Right kidney (tissue), 9 donors: ENCODE results near the gene KIFAP3.
"Not testable (repeated sequence)": the region's sequence is repeated elsewhere in the genome, so short reads cannot be mapped to it uniquely, and the experiment has no call there.

Experiments used
- DNase-seq: peaks from one replicate; pipeline ENCODE4 v3.0.0-alpha.2; 2016
- long read RNA-seq, 8 donors: transcript quantifications; one replicate each; lab custom pipeline, GENCODE V29; 2026

KIFAP3 gene
- long read RNA-seq, donor 1, transcript KIFAP3-201 (20 exons, 2,957 nt): major isoform, 6 of 26 reads
- long read RNA-seq, donor 1, partial matches to known transcripts: 20 of 26 reads
- long read RNA-seq, donor 1, other reads (novel, unspliced or antisense): 0 of 26 reads
- long read RNA-seq, donor 2, partial matches to known transcripts: 0 of 2 reads
- long read RNA-seq, donor 2, other reads (novel, unspliced or antisense): 0 of 2 reads
- long read RNA-seq, donor 3, partial matches to known transcripts: 0 of 1 reads
- long read RNA-seq, donor 3, other reads (novel, unspliced or antisense): 0 of 1 reads
- long read RNA-seq, donor 4, transcript KIFAP3-201 (20 exons, 2,957 nt): major isoform, 6 of 24 reads
- long read RNA-seq, donor 4, partial matches to known transcripts: 18 of 24 reads
- long read RNA-seq, donor 4, other reads (novel, unspliced or antisense): 0 of 24 reads
- long read RNA-seq, donor 5, transcript KIFAP3-201 (20 exons, 2,957 nt): major isoform, 5 of 15 reads
- long read RNA-seq, donor 5, partial matches to known transcripts: 9 of 15 reads
- long read RNA-seq, donor 5, other reads (novel, unspliced or antisense): 0 of 15 reads
- long read RNA-seq, donor 6, partial matches to known transcripts: 25 of 25 reads
- long read RNA-seq, donor 6, other reads (novel, unspliced or antisense): 0 of 25 reads
- long read RNA-seq, donor 7, transcript KIFAP3-201 (20 exons, 2,957 nt): major isoform, 6 of 25 reads
- long read RNA-seq, donor 7, partial matches to known transcripts: 19 of 25 reads
- long read RNA-seq, donor 7, other reads (novel, unspliced or antisense): 0 of 25 reads
- long read RNA-seq, donor 8, transcript KIFAP3-201 (20 exons, 2,957 nt): major isoform, 6 of 6 reads
- long read RNA-seq, donor 8, partial matches to known transcripts: 0 of 6 reads
- long read RNA-seq, donor 8, other reads (novel, unspliced or antisense): 0 of 6 reads

- peak; percentile 82 for DNase-seq
Observed at GRCh38 chr1:170074250-170075157, at the start of gene KIFAP3. Gene KIFAP3 (minus strand): TSS chr1:170074695. CDS start chr1:170074467, 228 bp downstream.

- no peak for DNase-seq
Observed at GRCh38 chr1:170122366-170122765, 47.9 kb upstream of the KIFAP3 start.

- DNase-seq: no peak
Observed at GRCh38 chr1:170114906-170115305, 40.4 kb upstream of the KIFAP3 start.

DNA sequence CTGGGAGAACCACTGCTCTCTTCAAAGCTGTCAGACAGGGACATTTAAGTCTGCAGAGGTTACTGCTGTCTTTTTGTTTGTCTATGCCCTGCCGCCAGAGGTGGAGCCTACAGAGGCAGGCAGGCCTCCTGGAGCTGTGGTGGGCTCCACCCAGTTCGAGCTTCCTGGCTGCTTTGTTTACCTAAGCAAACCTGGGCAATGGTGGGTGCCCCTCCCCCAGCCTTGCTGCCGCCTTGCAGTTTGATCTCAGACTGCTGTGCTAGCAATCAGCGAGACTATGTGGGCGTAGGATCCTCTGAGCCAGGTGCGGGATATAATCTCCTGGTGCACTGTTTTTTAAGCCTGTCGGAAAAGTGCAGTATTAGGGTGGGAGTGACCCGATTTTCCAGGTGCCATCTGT lies 38.6 kb upstream of the KIFAP3 start:
- not testable (repeated sequence) for DNase-seq

DNA sequence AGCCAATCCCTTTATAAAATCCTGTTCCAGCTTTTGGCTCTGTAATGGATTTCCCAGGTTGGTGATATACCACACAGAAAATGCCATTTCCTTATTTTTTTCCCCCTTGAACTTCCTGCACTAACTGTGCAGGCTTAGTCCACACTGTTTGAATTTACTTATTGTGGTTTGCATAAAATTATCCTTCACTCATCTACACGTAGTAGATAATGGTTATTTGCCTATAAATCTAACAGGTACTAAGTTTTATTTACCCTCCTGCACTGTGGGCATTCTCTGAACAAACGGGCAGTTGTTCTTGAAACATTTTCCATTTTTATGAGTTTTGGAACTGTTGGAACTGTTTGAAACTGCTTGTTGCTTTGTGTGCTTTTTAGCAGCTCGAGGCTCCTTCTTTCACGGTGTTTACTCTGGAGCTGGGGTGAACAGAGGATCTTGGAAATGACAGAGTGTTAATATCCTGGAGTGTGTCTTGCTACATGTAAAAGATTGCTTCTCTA lies 23.0 kb upstream of the KIFAP3 start:
- DNase-seq: no peak

GRCh38 chr1:170096806-170097340 lies 22.4 kb upstream of the KIFAP3 start:
- no peak for DNase-seq

DNA sequence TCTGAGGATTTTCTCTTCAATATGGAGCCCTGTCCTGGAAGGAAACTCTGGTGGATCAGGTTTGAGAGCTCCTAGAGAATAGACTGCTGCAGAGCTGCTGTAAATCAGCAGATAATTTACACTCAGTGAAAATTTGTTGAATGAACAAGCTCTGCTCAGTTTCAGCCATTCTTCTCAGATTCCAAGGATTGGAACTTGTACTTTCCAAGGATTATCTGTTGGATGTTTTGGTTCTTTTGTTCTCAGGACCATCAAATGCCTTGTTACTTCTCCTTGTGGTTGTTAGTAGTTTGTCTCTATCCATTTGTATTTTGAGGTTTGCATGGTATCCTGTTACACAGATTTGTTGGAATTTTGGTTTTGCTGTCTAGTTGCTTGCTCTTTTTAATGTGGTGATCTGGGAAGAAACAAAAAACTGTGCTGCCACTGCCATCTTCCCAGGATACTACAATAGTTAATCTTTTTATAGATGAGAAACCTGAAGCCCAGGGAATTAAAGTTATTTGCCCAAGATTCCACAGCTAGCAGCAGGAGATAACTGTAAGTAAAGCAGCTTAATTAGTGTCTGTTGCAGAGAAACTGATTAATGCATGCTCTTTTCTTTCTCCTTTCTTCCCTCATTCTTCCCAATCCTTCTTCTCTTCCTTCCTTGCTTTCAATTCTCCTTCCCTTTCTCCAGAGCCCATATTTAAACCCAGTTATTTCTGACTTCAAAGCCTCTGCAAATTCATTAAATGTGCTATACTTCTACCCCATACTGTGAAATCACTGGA lies 21.7 kb upstream of the KIFAP3 start:
- DNase-seq: no peak

DNA sequence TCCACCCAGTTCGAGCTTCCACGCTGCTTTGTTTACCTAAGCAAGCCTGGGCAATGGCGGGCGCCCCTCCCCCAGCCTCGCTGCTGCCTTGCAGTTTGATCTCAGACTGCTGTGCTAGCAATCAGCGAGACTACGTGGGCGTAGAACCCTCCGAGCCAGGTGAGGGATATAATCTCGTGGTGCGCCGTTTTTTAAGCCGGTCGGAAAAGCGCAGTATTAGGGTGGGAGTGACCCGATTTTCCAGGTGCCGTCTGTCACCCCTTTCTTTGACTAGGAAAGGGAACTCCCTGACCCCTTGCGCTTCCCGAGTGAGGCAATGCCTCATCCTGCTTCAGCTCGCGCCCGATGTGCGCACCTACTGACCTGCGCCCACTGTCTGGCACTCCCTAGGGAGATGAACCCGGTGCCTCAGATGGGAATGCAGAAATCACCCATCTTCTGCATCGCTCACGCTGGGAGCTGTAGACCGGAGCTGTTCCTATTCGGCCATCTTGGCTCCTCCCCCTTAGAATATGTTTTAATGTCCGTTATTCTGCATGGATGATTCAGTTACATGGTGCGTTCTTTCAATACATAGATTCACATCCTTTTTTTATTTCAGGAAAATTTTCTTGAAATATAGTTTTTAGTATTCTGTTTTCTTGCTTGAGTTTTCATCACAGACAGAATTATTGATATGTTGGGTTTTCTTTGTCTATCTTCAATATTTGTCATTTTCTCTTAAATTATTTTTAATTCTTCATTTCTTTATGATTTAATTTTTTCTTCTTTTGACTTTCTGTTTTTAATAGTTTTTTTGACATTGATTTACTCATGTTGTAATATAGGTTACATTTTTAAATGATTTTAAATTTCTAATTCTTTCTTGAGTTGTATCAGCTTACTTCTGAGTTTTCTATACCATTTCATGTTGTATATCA lies 20.5 kb upstream of the KIFAP3 start:
- not testable (repeated sequence) for DNase-seq

DNA sequence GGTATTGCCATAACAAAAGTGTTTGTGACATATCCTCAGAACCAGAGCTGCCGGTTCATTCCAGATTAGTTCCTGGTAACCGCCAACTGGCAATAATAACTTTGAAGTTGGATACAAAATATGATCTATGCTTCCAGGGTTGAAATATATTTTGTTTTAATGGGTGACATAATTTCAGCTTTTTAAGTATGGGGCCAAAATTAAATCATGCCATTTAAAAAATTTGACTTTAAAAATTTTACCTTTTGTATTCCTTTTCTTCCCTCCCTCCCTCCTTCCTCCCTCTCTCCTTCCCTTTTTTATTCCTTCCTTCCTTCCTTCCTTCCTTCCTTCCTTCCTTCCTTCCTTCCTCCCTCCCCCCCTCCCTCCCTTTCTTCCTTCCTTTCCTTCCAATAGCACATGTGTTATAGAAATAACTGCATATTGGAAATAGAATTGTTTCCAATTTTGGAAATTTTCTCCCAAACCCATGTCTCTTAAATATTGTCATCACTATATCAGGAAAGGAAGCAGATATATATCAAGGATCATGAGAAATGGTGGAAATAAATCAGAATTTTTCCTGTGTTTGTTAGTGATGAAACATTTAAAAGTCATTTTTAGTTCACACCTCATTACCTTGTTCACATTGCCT lies 12.0 kb upstream of the KIFAP3 start:
- DNase-seq: no peak

DNA sequence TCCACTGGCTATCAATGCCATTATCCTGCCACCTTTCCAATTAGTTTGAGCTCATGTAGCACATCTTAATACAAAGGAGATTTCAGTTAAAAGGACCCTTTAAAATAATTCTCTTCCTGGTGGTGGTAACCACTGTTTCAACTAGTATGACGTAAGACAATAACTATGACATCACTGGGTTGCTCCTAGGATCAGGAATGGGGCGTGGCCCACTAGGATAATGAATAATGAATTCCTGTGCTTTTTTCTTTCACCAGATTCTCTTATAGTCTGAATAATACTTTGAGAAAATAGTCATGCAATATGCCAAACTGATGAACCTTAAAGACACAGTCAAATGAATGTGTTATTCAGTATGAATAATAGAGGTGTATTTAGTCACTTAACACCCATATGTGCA lies 10.6 kb upstream of the KIFAP3 start:
- no peak for DNase-seq

DNA sequence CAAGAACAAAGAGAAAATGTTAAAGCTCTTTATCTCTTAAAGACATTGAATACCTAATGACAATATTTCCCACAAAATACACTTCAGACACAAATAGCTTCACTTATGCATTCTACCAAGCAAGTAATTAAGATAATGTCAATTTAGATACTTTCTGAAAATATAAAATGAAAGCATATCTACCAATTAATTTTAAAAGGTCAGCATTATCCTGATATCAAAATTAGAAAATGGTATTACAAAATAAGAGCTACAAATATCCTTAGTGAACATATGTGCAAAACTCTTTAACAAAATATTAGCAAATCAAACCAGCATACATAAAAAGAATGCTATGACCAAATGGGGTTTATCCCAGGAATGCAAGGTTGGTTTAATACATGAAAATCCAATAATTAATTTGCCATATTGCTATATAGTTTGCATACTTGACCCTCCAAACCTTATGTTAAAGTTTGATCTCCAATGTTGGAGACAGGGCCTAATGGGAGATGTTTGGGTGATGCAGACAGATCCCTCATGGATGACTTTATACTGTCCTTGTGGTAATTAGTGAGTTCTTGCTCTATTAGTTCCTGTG lies 4.2 kb upstream of the KIFAP3 start:
- no peak for DNase-seq

DNA sequence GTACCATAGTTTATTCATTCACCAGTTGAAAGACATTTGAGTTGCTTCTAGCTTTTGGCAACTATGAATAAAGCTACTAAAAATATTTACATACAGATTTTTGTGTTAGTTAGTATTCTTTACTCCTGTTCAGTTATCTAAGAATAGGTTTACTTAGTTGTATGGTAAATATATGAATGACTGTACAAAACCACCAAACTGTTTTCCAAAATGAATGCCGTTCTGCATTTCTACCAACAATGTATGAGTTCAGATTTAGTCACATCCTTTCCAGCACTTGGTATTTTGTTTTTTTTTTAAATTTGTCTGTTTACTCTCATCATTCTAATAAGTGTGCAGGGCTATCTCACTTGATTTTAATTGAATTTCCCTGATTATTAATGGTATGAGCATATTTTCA lies 3.4 kb upstream of the KIFAP3 start:
- no peak for DNase-seq

DNA sequence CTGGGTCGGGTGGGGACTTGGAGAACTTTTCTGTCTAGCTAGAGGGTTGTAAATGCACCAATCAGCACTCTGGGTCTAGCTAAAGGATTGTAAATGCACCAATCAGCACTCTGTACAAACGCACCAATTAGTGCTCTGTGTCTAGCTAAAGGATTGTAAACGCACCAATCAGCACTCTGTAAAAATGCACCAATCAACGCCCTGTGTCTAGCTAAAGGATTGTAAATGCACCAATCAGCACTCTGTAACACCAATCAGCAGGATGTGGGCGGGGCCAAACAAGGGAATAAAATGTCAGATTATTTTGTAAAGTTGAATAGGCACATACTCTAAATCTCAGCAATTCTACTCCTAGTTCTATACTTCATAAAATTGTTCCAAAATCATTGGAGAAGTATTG lies 2.5 kb upstream of the KIFAP3 start:
- DNase-seq: not testable (repeated sequence)

DNA sequence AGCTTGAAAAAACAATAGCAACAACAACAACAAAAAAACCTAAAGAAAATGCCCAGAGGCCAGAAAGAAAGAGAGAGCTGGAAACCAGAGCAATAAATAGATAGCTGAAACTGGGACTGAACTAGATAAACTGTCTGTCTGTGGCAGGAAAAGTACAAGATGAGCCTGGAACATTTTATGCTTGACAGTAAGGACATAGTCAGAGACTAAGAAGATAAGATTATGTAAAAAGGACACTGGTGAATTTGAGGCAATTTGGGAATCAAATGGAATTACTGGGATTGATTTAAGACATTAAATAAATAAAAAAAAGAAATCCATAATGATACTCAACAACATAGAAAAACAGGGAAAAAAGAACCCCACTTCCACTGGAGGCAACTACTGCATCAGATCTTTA lies 1.7 kb upstream of the KIFAP3 start:
- no peak for DNase-seq

- DNase-seq: no peak
Observed at GRCh38 chr1:170075186-170075585, 691 bp upstream of the KIFAP3 start.

DNA sequence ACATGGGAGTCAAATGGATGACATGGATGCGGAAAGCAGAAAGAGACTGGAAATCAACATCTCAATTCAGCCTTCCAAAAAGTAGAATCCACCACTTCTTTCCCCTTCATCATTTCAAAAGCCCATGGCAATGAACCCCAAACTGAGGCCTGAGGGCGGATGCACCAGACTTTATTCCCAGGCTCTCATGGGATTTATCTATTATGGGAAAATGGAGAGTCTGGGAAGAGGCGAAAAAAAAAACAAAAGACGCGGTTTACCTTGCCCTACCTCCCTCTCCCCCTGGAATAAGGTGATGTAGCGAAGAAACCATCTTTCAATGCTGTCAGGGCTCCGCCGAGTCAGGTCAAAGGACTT lies 624 bp downstream of the KIFAP3 start:
- no peak for DNase-seq

DNA sequence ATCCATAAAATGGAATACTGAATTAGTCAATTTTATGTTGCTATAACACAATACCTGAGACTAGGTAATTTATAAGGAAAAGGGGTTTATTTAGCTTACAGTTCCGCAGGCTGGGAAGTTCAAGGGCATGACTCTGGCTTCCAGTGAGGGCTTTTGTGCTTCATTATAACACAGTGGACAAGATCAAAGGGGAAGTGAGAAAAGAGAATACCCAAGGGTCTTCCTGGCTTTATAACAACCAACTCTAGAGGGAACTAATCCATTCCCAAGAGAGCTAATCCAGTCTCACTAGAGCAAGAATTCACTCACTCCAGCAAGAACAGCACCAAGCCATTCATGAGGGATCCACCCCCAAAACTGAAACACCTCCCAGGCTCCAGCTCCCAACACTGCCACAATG lies 3.1 kb downstream of the KIFAP3 start:
- DNase-seq: no peak

DNA sequence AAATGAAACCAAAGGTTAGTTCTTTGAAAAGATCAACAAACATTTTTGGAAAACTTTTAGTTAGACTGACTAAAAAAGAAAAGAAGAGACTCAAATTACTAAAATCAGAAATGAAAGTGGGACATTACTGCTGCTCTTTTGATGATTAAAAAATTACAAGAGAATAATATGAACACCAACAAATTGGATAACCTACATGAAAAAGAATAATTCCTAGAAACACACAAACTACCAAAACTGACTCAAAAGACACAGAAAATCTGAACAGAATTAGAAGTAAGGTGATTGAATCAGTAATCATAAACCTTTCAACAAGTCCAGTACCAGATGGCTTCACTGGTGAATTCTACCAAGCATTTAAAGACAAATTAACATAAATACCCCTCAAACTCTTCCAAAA lies 5.6 kb downstream of the KIFAP3 start:
- no peak for DNase-seq

- no peak for DNase-seq
Observed at GRCh38 chr1:170067253-170067819, 7.2 kb downstream of the KIFAP3 start.
